Measurements from ENCODE around the gene DLGAP1.

The DLGAP1 gene

GRCh38 chr18:3799515-3799914 is 655.6 kb downstream of the DLGAP1 start:
- no peak for DNase-seq

GRCh38 chr18:3798032-3798431 is 657.1 kb downstream of the DLGAP1 start:
- no peak for DNase-seq

GRCh38 chr18:3796434-3796833 is 658.7 kb downstream of the DLGAP1 start:
- DNase-seq, result no peak

- DNase-seq, result no peak
These were observed 660.4 kb downstream of the DLGAP1 start for GRCh38 chr18:3794537-3795348.

GRCh38 chr18:3793545-3793944 is 661.6 kb downstream of the DLGAP1 start:
- no peak for DNase-seq

- DNase-seq, result no peak
These were observed 662.0 kb downstream of the DLGAP1 start for GRCh38 chr18:3793111-3793510.

GRCh38 chr18:3792711-3793110 is 662.4 kb downstream of the DLGAP1 start:
- no peak for DNase-seq

GRCh38 chr18:3791238-3791637 is 663.9 kb downstream of the DLGAP1 start:
- DNase-seq, result no peak

- no peak for DNase-seq
These were observed 664.4 kb downstream of the DLGAP1 start for GRCh38 chr18:3790703-3791102.

- no peak for DNase-seq
These were observed 665.6 kb downstream of the DLGAP1 start for GRCh38 chr18:3789525-3789924.

- DNase-seq, result no peak
These were observed 670.2 kb downstream of the DLGAP1 start for GRCh38 chr18:3784949-3785348.

GRCh38 chr18:3782901-3783300 is 672.2 kb downstream of the DLGAP1 start:
- DNase-seq, result no peak

GRCh38 chr18:3777719-3778118 is 677.4 kb downstream of the DLGAP1 start:
- no peak for DNase-seq

GRCh38 chr18:3777122-3777521 is 678.0 kb downstream of the DLGAP1 start:
- DNase-seq, result no peak

GRCh38 chr18:3775996-3776395 is 679.1 kb downstream of the DLGAP1 start:
- no peak for DNase-seq

- no peak for DNase-seq
These were observed 681.8 kb downstream of the DLGAP1 start for GRCh38 chr18:3773303-3773702.

- DNase-seq, result peak; percentile 88
These were observed 683.8 kb downstream of the DLGAP1 start for GRCh38 chr18:3771121-3771971.

GRCh38 chr18:3761266-3761665 is 693.8 kb downstream of the DLGAP1 start:
- DNase-seq, result no peak

- DNase-seq, result no peak
These were observed 694.4 kb downstream of the DLGAP1 start for GRCh38 chr18:3760741-3761140.

- DNase-seq, result no peak
These were observed 696.0 kb downstream of the DLGAP1 start for GRCh38 chr18:3759099-3759498.

- no peak for DNase-seq
These were observed 696.6 kb downstream of the DLGAP1 start for GRCh38 chr18:3758531-3758930.

GRCh38 chr18:3757361-3757760 is 697.7 kb downstream of the DLGAP1 start:
- DNase-seq, result no peak

- DNase-seq, result no peak
These were observed 702.0 kb downstream of the DLGAP1 start for GRCh38 chr18:3753106-3753505.

- no peak for DNase-seq
These were observed 707.0 kb downstream of the DLGAP1 start for GRCh38 chr18:3748086-3748485.
